ENCODE results near the gene SH3RF2. TPM values are rescaled to one million over a fixed set of nuclear protein-coding genes. Genes with fewer than 3 reads are reported as not detected.

The SH3RF2 gene
- total and polyA plus RNA-seq, 2 of the 13 experiments (the other 11 are each of a cell fraction or from before 2014, with no cell fraction given): 2.6 to 3.7 TPM

DNA sequence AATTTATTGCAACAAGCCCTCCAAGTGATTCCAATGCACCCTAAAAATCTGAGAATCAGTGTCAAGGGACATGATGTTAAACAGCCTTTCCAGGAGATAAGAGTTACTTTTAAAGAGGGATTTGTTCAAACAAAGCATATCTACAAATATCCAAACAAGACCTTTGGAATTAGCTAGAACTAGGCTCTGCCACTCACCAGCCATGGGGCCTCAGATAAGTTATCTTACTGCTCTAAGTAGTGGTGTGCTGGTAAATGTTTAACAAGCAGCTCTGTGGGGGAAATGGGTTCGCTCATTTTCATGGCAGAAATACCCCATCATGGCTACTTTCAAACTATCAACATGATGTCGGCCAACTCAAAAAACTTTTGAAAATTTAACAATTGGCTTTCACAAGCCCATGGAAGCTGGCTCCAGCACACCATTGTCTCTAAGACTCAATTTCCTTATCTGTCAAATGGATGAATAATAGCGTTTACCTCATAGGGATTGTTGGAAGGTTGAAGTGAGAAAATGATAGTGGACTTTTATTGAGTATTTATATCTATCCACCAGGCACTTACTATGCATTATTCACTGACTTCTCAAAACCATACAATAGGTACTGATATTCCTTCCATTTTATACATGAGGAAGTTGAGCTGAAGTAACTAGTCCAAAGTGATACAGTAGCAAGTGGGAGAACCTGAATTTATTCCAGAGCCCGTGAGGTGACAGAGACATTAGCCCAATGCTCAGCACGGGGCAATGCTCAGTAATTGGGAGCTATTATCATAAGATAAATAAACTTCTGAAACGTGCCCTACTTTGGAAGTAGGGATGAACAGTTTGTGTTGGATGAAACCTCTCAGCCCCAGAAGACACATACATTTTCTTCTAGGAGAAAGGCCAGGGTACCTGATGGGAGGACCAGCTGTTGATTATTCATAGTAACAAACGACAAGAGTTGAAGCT, 43.2 kb downstream of the SH3RF2 start (continued):
- TF ChIP-seq CHD4 (IDR thresholded peaks at IDR 0.05; ENCODE audit: borderline replicate concordance, low read length) (peak; percentile 88; the same call in 1 of the 2 replicates), MIER3 (CRISPR knock-in tag; IDR thresholded peaks at IDR 0.05; ENCODE audit: borderline replicate concordance) (peak; percentile 44; the same call in 1 of the 2 replicates), ZSCAN20 (CRISPR knock-in tag; IDR thresholded peaks at IDR 0.05; ENCODE audit: borderline replicate concordance) (0 out of 2 replicates have a peak, but pooled peaks have one; percentile 51), KDM6A (CRISPR knock-in tag; IDR thresholded peaks at IDR 0.05; ENCODE audit: low read depth) (peak; percentile 97), ZNF567 (CRISPR knock-in tag; IDR thresholded peaks at IDR 0.05; ENCODE audit: borderline replicate concordance) (no peak), TBX2 (CRISPR knock-in tag; IDR thresholded peaks at IDR 0.05; ENCODE audit: borderline replicate concordance) (peak; percentile 87), TCF12 (IDR thresholded peaks at IDR 0.05) (no peak), TCF12 (CRISPR knock-in tag; IDR thresholded peaks at IDR 0.05) (no peak), ZKSCAN1 (IDR thresholded peaks at IDR 0.05; ENCODE audit: low read length) (no peak), MIER2 (CRISPR knock-in tag; IDR thresholded peaks at IDR 0.05) (0 out of 2 replicates have a peak, but pooled peaks have one; percentile 13), ZNF329 (CRISPR knock-in tag; IDR thresholded peaks at IDR 0.05; ENCODE audit: low read depth) (no peak), DPF2 (CRISPR knock-in tag; IDR thresholded peaks at IDR 0.05; ENCODE audit: borderline replicate concordance, low read depth) (peak; percentile 95), ZNF451 (CRISPR knock-in tag; IDR thresholded peaks at IDR 0.05) (0 out of 2 replicates have a peak, but pooled peaks have one; percentile 25), ASH2L (IDR thresholded peaks at IDR 0.05; ENCODE audit: insufficient read length, low read depth, low read length) (peak; percentile 75), ZNF331 (CRISPR knock-in tag; IDR thresholded peaks at IDR 0.05) (peak; percentile 71; the same call in 1 of the 2 replicates), ZNF557 (CRISPR knock-in tag; IDR thresholded peaks at IDR 0.05) (0 out of 2 replicates have a peak, but pooled peaks have one; percentile 51)
- TF ChIP-seq, protein P1, sequence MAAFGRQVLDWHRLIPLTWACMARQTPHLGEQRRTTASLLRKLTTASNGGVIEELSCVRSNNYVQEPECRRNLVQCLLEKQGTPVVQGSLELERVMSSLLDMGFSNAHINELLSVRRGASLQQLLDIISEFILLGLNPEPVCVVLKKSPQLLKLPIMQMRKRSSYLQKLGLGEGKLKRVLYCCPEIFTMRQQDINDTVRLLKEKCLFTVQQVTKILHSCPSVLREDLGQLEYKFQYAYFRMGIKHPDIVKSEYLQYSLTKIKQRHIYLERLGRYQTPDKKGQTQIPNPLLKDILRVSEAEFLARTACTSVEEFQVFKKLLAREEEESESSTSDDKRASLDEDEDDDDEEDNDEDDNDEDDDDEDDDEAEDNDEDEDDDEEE (CRISPR knock-in tag; IDR thresholded peaks at IDR 0.05): no peak
- TF ChIP-seq, protein P2, sequence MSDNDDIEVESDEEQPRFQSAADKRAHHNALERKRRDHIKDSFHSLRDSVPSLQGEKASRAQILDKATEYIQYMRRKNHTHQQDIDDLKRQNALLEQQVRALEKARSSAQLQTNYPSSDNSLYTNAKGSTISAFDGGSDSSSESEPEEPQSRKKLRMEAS (IDR thresholded peaks at IDR 0.05): peak; percentile 27; the same call in 1 of the 2 replicates
- TF ChIP-seq, protein P3, sequence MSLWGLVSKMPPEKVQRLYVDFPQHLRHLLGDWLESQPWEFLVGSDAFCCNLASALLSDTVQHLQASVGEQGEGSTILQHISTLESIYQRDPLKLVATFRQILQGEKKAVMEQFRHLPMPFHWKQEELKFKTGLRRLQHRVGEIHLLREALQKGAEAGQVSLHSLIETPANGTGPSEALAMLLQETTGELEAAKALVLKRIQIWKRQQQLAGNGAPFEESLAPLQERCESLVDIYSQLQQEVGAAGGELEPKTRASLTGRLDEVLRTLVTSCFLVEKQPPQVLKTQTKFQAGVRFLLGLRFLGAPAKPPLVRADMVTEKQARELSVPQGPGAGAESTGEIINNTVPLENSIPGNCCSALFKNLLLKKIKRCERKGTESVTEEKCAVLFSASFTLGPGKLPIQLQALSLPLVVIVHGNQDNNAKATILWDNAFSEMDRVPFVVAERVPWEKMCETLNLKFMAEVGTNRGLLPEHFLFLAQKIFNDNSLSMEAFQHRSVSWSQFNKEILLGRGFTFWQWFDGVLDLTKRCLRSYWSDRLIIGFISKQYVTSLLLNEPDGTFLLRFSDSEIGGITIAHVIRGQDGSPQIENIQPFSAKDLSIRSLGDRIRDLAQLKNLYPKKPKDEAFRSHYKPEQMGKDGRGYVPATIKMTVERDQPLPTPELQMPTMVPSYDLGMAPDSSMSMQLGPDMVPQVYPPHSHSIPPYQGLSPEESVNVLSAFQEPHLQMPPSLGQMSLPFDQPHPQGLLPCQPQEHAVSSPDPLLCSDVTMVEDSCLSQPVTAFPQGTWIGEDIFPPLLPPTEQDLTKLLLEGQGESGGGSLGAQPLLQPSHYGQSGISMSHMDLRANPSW (CRISPR knock-in tag; IDR thresholded peaks at IDR 0.05; ENCODE audit: borderline replicate concordance): no peak
- TF ChIP-seq, protein P4, sequence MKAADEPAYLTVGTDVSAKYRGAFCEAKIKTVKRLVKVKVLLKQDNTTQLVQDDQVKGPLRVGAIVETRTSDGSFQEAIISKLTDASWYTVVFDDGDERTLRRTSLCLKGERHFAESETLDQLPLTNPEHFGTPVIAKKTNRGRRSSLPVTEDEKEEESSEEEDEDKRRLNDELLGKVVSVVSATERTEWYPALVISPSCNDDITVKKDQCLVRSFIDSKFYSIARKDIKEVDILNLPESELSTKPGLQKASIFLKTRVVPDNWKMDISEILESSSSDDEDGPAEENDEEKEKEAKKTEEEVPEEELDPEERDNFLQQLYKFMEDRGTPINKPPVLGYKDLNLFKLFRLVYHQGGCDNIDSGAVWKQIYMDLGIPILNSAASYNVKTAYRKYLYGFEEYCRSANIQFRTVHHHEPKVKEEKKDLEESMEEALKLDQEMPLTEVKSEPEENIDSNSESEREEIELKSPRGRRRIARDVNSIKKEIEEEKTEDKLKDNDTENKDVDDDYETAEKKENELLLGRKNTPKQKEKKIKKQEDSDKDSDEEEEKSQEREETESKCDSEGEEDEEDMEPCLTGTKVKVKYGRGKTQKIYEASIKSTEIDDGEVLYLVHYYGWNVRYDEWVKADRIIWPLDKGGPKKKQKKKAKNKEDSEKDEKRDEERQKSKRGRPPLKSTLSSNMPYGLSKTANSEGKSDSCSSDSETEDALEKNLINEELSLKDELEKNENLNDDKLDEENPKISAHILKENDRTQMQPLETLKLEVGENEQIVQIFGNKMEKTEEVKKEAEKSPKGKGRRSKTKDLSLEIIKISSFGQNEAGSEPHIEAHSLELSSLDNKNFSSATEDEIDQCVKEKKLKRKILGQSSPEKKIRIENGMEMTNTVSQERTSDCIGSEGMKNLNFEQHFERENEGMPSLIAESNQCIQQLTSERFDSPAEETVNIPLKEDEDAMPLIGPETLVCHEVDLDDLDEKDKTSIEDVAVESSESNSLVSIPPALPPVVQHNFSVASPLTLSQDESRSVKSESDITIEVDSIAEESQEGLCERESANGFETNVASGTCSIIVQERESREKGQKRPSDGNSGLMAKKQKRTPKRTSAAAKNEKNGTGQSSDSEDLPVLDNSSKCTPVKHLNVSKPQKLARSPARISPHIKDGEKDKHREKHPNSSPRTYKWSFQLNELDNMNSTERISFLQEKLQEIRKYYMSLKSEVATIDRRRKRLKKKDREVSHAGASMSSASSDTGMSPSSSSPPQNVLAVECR (CRISPR knock-in tag; IDR thresholded peaks at IDR 0.05; ENCODE audit: borderline replicate concordance): no peak
